Dedifferentiated amniotic fluid mesenchymal stem cell (primary cell): ENCODE data around the gene NR3C2.

Experiments
- DNase-seq: peaks from one replicate; pipeline ENCODE4 v3.0.0-alpha.2; 2016; ENCODE audit errors: extremely low spot score

Gene NR3C2

GRCh38 chr4:148263802-148264201, 178.4 kb downstream of the NR3C2 start:
- no peak for DNase-seq

- DNase-seq, result no peak
Measured at GRCh38 chr4:148263127-148263526, 179.1 kb downstream of the NR3C2 start.

DNA sequence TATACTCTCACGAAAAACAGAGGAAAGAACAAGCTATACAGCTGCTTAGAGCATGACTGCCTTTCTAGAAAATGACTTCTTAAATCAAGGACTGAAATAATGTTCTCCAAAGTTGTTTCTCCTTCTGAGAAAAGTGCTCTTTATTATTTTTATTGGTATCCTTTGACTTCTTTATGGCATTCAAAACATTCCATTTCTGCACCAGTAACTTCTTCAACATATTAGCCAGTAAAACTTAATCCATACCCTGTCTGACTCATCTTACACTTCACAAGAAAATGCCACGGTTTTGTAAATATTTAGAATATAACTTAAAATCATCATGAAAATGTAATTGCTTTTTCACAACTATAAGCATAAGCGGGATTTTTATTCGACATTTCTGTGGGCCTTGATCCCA, 180.4 kb downstream of the NR3C2 start:
- no peak for DNase-seq

DNA sequence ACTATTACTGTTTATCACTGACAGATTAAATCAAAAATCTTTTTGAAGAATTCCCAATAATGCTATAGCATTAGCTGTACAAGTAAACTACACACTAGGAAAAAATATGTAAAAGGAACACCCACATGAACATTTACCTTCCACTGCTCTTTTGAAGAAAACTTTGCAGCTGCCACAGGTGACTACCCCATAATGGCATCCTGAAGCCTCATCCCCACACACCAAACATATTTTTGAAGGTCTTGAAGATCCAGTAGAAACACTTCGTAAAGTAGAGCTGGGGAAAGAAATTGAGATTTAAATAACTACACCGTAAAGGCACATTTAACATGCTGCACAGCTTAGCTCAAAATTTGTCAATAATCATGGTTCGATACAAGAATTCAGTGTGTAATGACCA, 182.4 kb downstream of the NR3C2 start:
- no peak for DNase-seq

DNA sequence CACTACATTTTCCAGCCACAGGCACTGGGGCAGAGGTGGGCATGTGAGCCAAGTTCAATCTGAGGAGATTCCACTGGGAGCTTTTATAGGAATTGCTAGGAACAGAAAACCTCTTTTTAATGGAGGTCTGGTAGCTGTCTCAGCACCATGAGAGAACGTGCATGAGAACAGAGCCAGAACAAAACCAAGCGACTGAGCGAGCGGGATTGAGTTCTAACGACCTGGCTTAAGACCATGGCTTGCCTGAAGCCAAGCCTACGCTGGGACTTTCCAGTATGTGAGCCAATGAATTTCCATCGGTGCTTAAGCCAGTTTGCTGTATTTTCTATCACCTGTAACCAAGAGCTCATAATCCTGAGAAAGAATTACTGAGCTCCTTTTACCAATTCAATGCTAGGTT, 183.7 kb downstream of the NR3C2 start:
- no peak for DNase-seq

DNA sequence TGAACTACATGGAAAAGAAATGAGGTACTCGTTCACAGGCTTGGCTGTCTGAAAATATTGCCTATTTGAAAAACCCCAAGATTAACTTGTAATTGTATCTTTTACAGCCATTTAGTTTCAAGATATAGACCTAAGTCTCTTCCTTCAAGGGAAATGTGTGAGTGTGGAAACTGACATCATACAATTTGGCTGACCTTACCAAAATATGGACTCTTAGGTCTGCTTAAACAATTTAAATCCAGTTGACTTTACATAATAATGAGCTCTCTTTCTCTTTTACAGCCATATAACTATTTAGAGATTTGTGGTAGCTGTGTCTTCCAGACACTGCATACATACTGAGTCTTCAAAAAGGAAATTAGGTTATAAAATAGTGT, 186.9 kb downstream of the NR3C2 start:
- DNase-seq, result no peak

GRCh38 chr4:148254621-148255343, 187.4 kb downstream of the NR3C2 start:
- no peak for DNase-seq

DNA sequence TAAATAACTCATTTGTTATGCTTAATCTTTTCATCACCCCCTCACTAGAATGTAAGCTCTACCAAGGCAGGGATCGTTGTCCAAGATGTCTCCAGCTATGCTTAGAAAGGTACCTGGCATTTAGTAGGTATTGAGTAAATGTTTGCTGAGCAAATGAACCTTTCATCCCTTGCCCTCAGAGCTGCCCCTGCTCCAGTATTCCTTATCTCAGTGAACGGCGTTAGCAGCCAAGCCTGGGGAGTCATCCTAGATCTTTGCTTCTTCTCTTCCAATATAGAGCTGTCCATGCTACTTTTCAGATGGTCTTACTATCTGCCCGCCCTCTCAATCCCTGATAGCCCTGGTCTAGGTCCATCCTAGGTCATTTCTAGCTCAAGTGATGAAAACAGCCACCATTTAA, 188.4 kb downstream of the NR3C2 start:
- DNase-seq, result no peak

DNA sequence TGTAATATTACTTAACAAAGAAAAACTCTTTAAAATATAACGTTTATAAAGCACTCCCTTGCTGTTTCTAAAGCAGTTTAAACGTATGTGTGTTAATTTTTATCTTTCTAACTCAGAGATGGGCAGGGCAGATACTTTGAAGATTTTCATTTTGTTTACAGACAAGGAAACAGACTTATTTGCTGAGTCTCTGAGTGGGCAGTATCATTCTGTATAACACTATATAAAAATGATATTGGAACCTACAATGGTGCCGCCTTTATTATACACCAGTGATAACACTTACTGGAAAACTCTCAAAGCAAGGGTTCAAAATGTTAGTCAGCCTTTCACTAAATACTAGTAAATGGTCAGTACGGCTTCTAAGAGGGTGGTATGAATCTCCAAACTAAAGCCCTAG, 193.4 kb downstream of the NR3C2 start:
- no peak for DNase-seq

DNA sequence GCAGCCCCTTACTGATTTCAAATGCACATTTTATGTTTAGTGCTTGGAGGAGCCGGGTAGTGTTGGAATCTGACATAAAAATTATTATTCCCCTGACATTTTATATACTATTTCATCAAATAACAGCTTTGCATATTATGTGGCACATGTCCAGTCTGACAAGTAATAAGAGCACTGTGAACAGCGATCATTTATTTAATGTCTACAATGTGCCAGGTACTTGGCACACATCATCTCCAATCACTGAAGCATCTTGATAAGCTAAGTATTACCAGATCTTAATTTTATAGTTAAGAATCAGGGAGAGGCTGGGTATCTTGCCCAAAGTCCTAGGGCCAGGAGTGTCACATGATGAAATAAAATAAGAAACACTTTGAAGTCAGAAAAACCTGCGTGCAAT, 197.2 kb downstream of the NR3C2 start:
- DNase-seq, result no peak

DNA sequence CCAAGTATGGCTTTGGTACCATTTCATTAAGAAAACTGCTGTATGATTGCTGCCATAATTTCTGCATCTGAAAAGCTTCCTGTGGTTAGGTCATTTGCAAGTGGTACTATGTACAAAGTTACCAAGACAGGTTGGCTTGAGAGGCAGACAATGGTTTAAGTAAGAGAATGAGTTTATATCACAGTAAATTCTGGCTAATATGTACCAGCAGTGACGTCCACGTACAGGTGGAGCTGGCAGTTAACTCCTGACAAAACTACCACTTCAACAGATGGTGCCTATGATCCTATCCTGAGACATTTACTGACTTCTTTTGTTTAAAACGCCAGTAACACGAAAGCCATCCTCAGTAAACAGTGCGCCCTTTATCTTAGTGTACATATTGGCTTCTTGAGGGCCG, 198.4 kb downstream of the NR3C2 start:
- DNase-seq, result no peak

DNA sequence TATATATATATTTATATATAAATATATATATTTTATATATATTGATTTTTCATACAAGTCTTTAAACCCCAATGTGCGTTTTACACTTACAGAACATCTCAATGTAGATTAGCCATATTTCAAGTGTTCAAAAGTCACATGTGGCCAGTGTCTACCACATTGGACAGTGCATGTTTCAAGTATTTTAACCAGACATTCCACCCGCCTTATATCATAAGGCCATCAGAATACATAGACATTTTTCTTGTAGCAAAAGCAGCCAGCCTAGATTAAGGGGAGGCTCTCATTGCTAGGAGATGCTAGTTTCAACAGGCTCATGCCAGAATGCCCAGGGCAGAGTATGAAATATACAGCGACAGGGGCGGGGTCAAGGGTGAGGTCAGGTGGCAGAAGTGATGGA, 202.0 kb downstream of the NR3C2 start:
- DNase-seq, result no peak

DNA sequence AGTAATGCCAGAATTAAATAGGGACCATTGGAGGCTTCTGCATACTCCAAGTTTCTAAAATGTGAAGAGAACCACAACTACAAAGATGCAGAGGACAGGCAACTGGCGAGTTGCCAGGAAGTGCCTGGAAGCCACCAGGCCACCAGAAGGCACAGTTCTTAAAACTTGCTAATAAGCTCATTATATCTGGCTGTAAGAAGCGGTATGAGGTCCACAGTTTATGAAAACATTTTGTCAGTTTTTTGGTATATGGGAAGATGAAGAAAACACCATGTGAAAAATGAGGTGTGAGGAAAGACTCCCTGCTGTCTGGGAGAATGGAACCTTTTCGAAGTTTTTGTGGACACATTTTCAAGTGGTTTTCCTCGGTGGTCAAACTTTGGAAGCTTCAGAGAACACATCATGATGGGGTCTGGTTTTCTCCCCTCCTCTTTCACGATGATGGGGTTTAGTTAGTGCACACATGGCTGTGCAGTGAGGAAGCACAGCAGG, 202.7 kb downstream of the NR3C2 start:
- DNase-seq, result no peak

GRCh38 chr4:148238811-148239493, 203.3 kb downstream of the NR3C2 start:
- no peak for DNase-seq

- no peak for DNase-seq
Measured at GRCh38 chr4:148238086-148238485, 204.1 kb downstream of the NR3C2 start.

DNA sequence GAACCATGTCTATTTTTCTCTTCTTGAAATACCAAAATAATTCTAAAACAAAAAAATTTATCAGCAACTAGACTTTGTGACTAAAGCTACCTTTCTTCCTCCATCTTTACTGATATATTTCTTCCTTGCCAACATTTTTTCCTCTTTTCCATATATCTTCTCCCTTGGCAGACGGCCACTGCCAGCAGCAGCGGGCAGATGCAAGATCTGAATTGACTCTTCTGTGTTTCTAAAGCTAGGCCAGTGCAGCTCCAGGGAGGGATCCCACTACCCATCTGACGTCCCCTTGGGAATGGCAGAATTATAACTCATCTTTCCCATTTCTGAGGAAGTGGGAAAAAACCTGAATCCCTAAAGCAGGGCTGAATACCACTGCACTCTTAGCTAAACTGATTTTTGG, 206.4 kb downstream of the NR3C2 start:
- DNase-seq, result no peak

GRCh38 chr4:148229798-148230197, 212.4 kb downstream of the NR3C2 start:
- no peak for DNase-seq

DNA sequence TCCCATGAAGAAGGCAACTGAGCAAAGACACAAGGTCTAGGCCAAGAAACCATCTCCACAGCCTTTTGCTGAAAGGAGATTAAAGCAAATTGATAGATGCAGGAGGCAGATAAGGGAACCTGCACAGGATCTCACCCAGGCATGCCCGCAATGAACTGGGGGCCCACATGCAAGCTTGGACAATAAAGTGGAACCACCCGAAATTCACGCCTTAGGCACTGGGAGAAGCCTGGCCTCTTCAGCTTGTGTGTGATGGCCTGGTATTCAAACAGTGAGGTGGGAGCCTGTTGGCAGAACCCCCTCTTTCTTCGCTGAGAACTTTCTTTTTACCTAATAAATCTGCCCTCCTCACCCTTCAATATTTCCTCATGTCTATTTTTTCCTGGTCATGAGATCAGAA, 213.2 kb downstream of the NR3C2 start:
- DNase-seq, result no peak

DNA sequence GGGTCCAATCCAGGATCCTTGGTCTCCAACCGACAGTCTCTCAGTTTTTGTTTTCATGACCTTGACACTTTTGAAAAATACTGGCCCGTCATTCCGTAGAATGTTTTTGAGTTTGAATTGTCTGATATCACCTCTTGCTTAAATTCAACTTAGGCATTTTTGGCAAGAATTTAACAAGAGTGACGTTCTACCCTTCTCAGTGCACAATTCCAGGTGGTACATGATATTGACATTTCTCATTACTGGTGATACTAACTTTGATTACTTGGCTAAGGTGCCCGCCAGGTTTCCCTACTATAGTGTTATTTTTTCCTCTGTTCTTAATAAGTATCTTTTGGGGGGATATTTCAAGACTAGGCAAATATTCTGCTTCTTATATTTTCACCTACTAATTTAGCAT, 215.1 kb downstream of the NR3C2 start:
- DNase-seq, result no peak

DNA sequence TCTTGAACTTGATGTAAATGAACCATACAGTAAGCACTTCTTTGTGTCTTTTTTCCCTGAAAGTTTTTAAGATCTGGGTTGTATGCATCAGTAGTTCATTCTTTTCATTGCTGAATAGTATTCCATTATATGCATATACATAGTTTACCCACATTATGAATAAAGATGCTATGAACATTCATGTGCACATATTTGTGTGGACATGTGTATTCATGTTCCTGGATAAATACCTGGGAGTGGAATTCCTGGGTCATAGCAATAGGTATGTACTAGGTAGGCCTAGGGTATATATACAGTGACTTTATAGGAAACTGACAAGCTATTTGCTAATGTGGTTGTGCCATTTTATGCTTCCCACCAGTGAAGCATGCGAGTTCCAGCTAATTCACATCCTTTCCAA, 215.9 kb downstream of the NR3C2 start:
- DNase-seq, result no peak

GRCh38 chr4:148225639-148226038, 216.6 kb downstream of the NR3C2 start:
- no peak for DNase-seq

- no peak for DNase-seq
Measured at GRCh38 chr4:148224476-148224875, 217.7 kb downstream of the NR3C2 start.

GRCh38 chr4:148222991-148223660, 219.1 kb downstream of the NR3C2 start:
- no peak for DNase-seq
